COR-L47 (cell line): Measurements from ENCODE around the gene SCAPER.

Source experiments
- DNase-seq: peaks from one replicate; lab custom pipeline; 2025; lab: John Stamatoyannopoulos, UW

SCAPER gene

DNA sequence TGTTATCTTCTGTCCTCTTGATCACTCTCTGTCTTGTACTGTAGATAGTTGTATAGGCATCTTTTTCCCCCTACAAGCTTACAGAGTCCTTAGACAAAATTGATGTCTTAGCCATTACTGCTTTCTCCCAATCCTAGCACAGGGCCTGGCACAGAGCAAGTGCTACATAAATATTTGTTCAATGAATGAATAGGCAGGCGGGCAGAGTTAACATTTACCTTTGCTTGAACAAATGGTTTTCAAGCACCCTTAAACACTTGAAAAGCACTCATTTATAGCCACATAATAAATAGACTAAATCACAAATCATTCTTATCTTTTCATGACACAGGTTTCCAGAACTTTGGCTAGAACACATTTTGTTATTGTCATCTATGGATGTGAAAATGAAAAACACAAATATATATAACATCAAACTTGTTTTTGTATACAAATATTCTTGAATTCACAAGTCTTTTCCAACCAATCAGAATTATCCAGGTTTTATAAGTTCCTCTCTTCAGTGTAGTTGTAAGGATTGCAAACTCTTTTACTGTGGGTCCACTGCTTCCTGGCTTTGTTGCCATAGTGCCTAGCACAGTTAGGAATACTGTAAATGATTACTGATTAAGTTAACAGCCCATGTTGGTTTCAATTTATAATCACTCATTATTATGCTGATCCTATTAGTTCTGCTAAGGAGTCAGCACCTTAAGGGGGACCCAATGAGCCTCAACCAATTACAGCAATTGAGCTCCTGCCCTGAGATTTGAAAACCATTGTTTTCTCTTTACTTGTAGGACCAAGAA is 506.6 kb downstream of the SCAPER start:
- DNase-seq, result no peak

GRCh38 chr15:76393614-76394013 is 511.5 kb downstream of the SCAPER start:
- peak; percentile 93 for DNase-seq

- DNase-seq, result no peak
Observed at GRCh38 chr15:76391847-76392246, 513.3 kb downstream of the SCAPER start.

DNA sequence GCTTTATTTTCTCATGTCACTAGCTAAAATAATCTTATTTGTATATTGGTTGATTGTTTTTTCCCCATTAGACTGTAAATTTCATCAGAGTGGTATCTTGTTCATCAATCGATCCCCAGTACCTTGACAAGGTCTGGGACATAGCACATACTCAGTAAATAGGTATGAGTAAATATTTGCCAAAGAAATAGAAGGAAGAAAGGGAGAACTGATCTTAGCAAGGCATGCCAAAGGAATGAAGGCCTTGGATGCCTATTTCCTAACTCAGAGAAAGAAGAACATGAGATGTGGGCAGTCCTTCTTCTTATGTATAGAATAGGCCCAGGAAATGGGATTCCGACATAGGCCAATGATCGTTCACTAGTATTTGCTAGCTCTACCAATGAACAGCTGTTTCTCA is 513.8 kb downstream of the SCAPER start:
- no peak for DNase-seq

DNA sequence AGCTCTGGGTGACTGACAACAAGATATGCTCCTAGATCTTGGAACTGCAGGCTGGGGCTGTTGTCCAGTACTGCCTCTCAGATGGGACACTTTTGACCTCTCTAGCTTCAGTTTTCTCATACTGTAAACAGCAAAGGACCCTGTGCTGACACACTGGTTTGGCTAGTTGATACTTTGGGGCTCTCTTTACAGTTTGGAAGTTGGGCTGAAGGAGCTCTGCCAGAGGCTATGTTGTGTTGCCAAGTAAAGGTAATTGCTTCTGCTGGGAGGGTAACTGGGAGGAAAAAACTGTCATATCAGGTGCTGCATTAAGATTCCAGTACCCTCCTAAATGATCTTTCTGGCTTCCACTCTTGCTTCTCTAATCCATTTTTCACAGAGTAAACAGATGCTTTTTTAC is 514.6 kb downstream of the SCAPER start:
- DNase-seq, result no peak

DNA sequence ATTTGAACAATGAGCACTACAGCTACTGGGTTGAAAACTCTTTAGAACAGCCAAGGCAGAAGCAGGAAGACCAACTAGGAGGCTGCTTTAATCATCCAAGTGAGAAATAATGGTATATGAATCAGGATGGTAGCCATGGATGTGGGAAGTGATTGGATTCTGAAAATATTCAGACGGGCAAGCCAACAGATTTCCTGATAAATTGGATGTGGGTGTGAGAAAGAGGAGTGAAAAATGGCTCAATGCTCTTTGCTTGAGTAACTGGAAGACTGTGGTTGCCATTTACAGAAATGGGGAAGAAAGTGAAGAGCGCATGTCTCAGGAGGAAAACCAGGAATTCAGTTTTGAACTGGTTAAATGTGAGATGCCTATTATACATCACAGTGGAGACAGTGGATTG is 518.2 kb downstream of the SCAPER start:
- DNase-seq, result no peak

GRCh38 chr15:76386178-76386577 is 519.0 kb downstream of the SCAPER start:
- DNase-seq, result no peak

DNA sequence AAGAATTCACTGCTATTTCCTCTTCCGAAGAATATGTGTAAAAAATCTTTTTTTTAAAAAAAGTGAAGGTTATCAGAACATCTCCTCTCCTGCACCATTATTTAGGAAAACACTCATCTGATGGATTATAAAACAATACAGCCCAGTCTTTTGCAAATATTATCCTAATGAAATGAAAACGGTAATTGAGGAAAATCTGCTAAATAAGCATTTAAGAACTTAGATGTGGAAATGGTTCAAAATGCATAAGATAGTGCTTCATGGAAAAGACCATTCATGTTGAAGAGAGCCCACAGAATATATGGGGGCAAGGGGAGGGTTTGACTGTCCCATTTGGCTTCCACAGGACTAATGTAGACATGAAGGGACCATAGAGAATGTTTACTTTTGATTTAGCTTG is 520.7 kb downstream of the SCAPER start:
- no peak for DNase-seq

DNA sequence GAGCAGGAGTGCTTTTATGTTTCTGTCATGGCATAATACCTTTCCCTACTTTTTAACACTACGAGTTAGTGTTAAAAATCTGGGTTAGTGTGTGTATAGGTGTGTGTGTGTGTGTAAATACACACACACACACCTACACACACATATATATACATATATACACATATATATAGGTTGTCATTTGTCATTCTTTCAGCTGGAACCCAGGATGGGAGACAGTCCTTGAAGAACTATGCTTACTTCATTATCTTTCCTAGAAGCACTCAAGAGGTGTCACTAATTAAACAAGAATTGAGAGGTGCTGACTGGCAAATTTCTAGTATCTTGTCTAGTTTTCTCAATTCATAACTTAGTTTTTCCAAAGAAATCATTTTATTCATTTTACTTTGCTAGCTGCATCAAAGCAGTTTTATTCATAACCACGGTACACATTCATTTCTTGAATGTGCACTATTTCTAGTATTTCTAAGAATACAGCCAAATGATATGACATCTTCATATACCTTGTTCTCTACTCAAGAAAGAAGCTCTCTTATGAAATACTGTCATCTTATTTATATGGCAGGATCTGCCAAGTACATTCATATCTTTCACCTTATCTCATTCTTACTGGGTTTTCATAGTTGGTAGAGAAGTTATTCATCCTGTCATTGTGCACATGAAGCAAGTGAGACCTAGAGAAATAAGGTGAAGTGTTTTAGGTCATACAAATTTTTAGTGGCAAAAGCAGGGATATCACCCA is 522.0 kb downstream of the SCAPER start:
- no peak for DNase-seq

- DNase-seq, result no peak
Observed at GRCh38 chr15:76381366-76381765, 523.8 kb downstream of the SCAPER start.

- no peak for DNase-seq
Observed at GRCh38 chr15:76380249-76380648, 524.9 kb downstream of the SCAPER start.

GRCh38 chr15:76378691-76379090 is 526.4 kb downstream of the SCAPER start:
- no peak for DNase-seq

- no peak for DNase-seq
Observed at GRCh38 chr15:76377751-76378150, 527.4 kb downstream of the SCAPER start.

DNA sequence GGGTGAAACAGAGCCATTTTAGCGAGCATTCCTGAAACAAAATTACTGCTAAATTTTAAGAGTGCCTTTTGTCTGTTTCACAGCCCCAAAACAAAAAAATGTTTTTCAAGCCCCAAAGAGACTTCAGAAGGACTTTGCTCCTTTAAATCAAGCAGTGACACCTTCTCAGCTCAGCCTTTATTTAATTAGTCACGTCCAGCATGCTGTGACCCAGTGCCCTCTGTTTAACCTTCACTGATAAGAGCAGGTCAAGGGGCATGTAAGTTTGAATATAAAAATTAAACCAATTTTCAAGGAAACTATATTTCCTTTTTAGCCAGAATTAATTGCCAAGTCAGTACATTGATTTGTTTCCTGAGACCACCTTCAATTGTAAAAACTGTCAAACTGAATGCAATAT is 527.9 kb downstream of the SCAPER start:
- no peak for DNase-seq

DNA sequence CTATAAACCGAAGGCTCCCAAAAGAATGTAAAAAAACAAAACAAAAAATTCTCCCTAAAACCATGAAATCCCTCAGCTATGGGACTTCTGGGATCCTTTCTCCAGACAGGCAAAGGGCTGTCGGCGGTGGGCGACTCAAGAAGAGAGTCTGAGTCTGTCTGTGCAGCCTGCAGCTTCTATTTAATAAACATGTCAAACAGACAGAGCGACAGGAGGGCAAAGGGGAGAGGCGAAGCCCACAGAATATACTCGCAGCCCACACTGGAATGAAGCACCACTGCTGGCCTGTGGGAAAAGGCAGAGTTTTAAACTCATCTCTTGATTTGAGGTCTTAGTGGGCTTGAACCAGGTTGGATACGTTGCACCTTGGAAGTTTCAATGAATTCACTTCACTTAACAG is 528.3 kb downstream of the SCAPER start:
- no peak for DNase-seq

GRCh38 chr15:76376029-76376428 is 529.1 kb downstream of the SCAPER start:
- DNase-seq, result no peak

GRCh38 chr15:76368122-76368621 is 537.0 kb downstream of the SCAPER start:
- no peak for DNase-seq

GRCh38 chr15:76366714-76367113 is 538.4 kb downstream of the SCAPER start:
- DNase-seq, result peak; percentile 71

DNA sequence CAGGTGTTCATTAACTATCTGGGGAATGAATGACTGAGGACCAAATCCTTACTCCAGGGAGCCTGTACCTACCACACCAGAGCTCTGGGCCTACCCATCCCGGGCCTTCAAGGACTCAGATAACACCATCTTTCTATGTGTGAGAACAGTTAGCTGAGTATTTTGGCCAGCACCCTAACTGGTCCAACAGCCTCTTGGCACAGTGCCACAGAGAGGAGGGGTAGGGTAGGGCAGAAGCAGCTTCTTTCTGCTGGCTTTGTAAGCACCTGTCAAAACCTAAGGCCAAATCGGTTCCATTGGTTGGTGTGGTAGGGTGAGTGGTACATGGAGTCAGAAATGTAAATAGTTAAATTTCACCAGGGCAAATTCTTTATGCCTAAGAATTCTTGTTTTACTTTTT is 541.9 kb downstream of the SCAPER start:
- peak; percentile 35 for DNase-seq

DNA sequence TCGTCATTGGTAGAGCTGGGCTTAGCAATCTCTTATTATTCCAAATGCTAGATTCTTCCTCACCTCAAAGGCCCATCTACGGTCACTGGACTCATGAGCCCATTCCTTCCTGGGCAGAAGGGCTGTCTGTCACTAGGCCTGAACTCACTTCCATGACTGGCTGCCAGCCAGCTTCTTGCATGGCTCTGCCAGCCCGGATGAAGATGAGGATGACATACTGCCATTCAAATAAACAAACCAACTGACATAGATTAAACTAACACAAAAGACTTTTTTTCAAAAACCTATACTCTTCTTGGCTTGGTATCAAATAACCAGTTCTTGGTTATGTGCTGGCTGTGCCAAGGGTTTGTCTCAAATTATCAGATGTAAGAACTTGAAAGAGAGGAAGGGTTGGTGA is 544.7 kb downstream of the SCAPER start:
- DNase-seq, result no peak

DNA sequence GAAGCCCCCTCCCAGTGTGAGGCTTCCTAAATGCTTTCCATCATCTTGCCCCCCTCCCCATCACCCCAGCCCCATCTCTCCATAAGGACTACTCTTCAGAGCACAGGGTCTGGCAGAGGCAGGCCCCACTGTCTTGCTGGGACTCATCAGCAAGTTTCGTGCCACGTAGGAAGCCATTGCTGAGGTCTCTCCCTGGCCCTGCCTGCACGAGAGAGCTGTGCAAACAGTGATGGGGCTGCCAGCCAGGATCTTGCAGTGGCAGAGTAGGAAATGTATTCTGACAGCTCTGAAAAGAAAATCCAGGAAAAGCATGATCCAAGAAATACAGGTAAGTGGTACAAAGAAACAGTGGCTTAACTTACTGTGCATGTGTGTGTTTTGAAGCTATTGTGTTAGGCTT is 546.0 kb downstream of the SCAPER start:
- peak; percentile 13 for DNase-seq

GRCh38 chr15:76358453-76358852 is 546.7 kb downstream of the SCAPER start:
- DNase-seq, result no peak

DNA sequence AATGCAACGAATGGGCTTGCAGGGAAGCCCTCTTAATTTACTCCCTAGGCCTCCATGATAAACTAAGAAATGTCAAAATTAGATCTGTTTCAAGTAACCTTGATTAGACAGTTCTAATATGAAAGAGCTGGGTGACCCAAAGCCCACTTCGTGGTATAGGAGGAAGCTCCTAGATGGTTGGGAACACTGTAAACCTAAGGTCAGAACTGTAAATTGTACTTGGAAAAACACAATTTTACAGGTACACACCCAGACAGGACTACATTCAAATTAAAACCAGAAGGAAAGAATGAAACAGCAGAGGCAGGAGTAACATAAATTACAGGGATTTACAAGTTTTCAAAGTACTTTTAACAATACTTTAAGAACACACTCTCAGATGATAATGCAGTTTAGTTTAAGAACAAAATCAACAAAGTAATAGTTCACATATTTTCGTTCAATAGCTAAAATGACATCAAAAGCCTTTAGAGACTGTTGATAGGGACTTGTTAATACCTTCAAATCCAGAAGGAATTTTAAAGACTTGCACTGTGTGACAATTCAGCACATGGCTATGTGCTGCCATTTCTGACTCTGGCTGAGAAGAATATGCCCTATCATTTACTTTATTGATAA is 550.2 kb downstream of the SCAPER start:
- DNase-seq, result no peak
